Mononuclear cell (primary cell): ENCODE measurements around the gene RCVRN. TPM values are rescaled to one million over a fixed set of nuclear protein-coding genes. Genes with fewer than 3 reads are reported as not detected.

Source experiments
- H3K27me3 ChIP-seq: 2 replicates; pipeline ENCODE4 v1.6.0; 2011; ENCODE audit warnings: low read length, control low read depth; ENCODE audit not compliant: insufficient read depth
- H3K4me1 ChIP-seq: 2 replicates; pipeline ENCODE4 v1.5.1; 2011; ENCODE audit warnings: mild to moderate bottlenecking, low read length, control low read depth; ENCODE audit not compliant: insufficient read depth
- H3K4me3 ChIP-seq: 2 replicates; pipeline ENCODE4 v1.5.1; 2011; ENCODE audit warnings: mild to moderate bottlenecking, low read length, moderate library complexity
- H3K9me3 ChIP-seq: 2 replicates; pipeline ENCODE4 v1.5.1; 2011; ENCODE audit warnings: low read depth, mild to moderate bottlenecking, control low read depth, low read length
- total RNA-seq: library from RNA; depleted of rRNA; stranded (reverse); fragments of >200 nt; gene quantifications from one replicate; pipeline ENCODE4 v1.2.3, GENCODE V29; 2012

Gene RCVRN
- total RNA-seq, 1 donor, result 0.10 TPM

- H3K4me1 ChIP-seq, result peaks cover 4% of the 10 kb centered on the region
- no peak overlapping the region for H3K4me3 ChIP-seq
- H3K27me3 ChIP-seq, result no peaks in the 10 kb centered on the region
- no peaks in the 10 kb centered on the region for H3K9me3 ChIP-seq
These were observed 9.1 kb downstream of the RCVRN start for GRCh38 chr17:9895923-9896322.

DNA sequence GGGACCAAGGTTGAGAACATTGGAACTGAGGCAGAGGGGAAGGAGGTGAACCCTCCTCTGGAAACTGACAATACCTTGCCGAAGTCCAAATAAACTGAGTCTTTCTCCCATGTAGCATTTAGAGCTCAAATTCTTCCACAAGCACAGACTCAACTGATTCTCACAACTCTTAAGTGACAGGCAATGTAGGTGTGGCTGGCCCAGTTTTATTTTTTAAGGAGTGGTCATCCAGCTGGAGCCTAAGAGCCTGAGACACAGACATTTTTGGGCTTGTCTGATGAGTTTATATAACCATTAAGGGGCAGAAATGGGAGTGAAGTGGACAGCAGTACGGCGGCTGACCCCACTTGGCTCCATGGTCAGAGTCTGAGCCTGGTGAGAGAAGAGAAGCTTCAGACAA is 10.8 kb downstream of the RCVRN start:
- no peak overlapping the region for H3K4me3 ChIP-seq
- H3K9me3 ChIP-seq, result no peaks in the 10 kb centered on the region
- H3K27me3 ChIP-seq, result no peaks in the 10 kb centered on the region
- H3K4me1 ChIP-seq, result no peaks in the 10 kb centered on the region

DNA sequence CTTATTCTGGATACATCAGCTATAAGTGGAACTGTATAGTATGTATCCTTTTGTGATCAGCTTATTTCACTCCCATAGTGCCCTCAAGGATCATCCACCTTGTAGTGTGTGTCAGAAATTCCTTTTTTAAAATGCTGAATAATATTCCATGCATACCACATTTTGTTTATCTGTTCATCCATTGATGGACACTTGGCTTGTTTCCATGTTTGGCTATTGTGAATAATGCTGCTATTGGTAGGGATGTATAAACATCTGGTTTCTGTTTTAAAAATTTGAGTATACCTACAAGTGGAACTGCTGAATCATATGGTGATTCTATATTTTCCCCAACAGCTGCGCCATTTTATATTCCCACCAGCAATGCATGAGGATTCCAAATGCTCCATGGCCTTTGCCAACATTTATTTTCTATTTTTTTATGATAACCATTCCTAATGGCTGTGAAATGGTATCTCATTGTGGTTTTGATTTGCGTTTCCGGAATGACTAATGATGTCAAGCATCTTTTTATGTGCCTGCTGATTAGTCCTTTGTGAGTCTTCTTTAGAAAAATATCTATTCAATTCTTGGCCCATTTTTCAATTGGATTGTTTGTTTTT is 11.6 kb downstream of the RCVRN start:
- Histone ChIP-seq H3K27me3 (no peaks in the 10 kb centered on the region), H3K4me3 (no peak overlapping the region), H3K9me3 (no peaks in the 10 kb centered on the region), H3K4me1 (no peaks in the 10 kb centered on the region)

DNA sequence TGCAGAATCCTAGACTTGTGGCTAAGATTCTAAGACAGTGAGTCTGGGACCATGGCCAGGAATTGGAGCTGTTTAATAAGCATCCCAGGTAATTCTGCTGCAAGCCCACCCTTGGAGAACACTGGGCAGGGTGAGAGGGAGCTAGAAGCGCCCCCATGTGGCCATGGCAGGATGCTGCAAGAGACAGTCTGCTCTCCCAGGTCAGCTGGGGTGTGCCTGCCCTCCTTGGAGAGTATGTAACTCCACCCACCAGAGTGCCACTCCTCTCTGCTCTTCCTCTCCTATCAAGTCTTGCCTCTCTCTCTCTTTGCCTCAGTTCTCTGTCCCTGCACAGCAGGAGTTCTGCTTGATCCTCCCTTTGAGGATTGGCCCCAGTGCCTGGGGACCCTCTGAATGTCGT is 14.9 kb downstream of the RCVRN start:
- H3K9me3 ChIP-seq, result no peaks in the 10 kb centered on the region
- no peaks in the 10 kb centered on the region for H3K27me3 ChIP-seq
- no peak overlapping the region for H3K4me3 ChIP-seq
- no peaks in the 10 kb centered on the region for H3K4me1 ChIP-seq

DNA sequence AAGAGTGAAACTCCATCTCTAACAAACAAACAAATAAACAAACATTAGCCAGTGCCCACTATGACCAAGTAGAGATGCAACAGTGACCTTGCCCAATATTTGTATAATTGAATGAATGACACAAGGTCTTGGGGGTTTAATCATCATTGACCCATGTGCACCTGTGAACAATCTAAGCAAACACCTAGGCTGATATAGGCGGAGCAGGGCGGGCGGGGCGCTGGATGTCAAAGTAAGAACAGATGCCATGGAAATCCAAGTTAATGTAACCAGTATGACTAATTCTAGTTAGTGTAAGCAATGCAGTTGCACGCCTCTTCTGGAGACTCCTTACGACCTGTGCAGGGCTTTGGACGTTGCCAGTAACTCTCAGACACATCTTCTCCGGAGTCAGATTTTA is 17.6 kb downstream of the RCVRN start:
- Histone ChIP-seq H3K9me3 (peaks cover 13% of the 10 kb centered on the region), H3K27me3 (no peaks in the 10 kb centered on the region), H3K4me1 (no peaks in the 10 kb centered on the region), H3K4me3 (no peak overlapping the region)

- no peaks in the 10 kb centered on the region for H3K27me3 ChIP-seq
- no peaks in the 10 kb centered on the region for H3K4me1 ChIP-seq
These were observed 18.7 kb downstream of the RCVRN start for GRCh38 chr17:9886141-9886930.

DNA sequence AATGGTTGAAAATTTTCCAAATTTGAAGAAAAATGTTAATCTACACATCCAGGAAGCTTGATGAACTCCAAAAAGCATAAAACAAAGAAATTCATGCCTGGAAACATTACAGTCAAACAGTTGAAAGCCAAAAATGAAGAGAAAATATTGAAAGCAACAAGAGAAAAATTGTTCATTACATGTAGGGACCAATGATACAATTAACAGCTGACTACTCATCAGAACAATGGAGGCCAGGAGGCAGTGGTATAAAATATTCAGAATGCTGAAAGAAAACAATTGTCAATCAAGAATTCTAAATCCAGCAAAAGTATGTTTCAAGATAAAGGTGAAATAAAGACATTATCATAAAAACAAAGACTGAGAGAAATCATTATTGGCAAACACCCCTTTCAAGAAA is 21.6 kb downstream of the RCVRN start:
- Histone ChIP-seq H3K9me3 (peaks cover 13% of the 10 kb centered on the region), H3K4me1 (no peaks in the 10 kb centered on the region), H3K4me3 (no peak overlapping the region), H3K27me3 (no peaks in the 10 kb centered on the region)

More at GRCh38 chr17:9886141-9886930, 18.7 kb downstream of the RCVRN start:
- peaks cover 13% of the 10 kb centered on the region for H3K9me3 ChIP-seq
- H3K4me3 ChIP-seq, result no peak overlapping the region

DNA sequence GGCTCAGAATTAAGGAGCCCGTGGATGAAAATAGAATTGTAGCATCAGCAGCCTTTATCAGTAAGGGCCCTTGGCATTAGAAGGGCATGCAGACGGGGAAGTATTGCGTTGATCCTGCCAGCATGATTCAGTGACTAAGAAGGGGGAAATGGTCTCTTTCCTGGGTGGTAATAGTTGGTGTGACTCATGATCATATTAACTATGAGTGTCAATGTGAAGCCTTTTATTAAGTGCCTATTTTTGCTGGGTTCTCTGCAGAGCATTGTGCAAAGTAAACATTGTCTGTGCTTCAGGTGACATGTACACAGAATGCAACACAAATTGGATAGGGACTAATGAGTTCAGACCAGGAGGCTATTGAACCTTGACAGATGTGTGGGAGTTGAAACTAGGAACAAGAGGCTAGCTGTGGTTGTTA is 24.5 kb downstream of the RCVRN start:
- Histone ChIP-seq H3K4me3 (no peak overlapping the region), H3K4me1 (no peaks in the 10 kb centered on the region)

DNA sequence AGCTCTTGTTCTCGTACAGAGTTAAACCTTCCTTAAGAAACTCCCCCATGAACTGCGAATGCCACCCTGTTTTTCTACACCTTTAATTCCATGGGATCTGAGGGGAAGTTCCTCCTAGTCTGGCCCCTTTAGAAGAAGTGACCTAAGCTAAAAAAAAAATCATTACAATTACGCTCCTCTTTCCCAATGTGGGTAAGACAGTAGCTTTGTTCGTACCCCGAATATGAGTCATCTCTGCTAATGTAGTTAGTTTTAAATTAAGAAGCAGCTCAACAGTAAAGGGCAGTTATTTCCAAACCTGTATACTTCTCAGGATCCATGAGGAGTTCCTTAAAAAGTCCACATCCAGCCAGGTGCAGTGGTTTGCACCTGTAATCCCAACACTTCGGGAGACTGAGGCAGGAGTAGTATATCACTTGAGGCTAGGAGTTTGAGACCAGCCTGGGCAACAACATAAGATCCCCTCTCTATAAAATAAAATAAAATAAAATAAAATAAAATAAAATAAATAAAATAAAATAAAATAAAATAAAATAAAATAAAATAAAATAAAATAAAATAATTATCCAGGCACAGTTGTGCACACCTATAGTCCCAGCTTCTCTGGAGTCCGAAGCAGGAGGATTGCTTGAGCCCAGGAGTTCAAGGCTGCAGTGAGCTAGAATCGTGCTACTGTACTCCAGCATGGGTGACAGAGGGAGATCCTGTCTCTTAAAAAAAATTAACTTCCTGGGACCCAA is 26.1 kb downstream of the RCVRN start:
- no peaks in the 10 kb centered on the region for H3K4me1 ChIP-seq
- no peaks in the 10 kb centered on the region for H3K27me3 ChIP-seq
- no peak overlapping the region for H3K4me3 ChIP-seq
- peaks cover 13% of the 10 kb centered on the region for H3K9me3 ChIP-seq

More for the DNA sequence above, 24.5 kb downstream of the RCVRN start:
- Histone ChIP-seq H3K9me3 (peaks cover 13% of the 10 kb centered on the region), H3K27me3 (no peaks in the 10 kb centered on the region)

- Histone ChIP-seq H3K9me3 (peaks cover 8% of the 10 kb centered on the region), H3K27me3 (no peaks in the 10 kb centered on the region)
These were observed 26.7 kb downstream of the RCVRN start for GRCh38 chr17:9878356-9878755.

GRCh38 chr17:9875441-9875840 is 29.6 kb downstream of the RCVRN start:
- Histone ChIP-seq H3K4me3 (no peak overlapping the region), H3K4me1 (no peaks in the 10 kb centered on the region), H3K27me3 (no peaks in the 10 kb centered on the region), H3K9me3 (no peaks in the 10 kb centered on the region)

More at GRCh38 chr17:9878356-9878755, 26.7 kb downstream of the RCVRN start:
- Histone ChIP-seq H3K4me3 (no peak overlapping the region), H3K4me1 (no peaks in the 10 kb centered on the region)

- Histone ChIP-seq H3K9me3 (no peaks in the 10 kb centered on the region), H3K4me1 (no peaks in the 10 kb centered on the region), H3K4me3 (no peak overlapping the region), H3K27me3 (no peaks in the 10 kb centered on the region)
These were observed 30.3 kb downstream of the RCVRN start for GRCh38 chr17:9874722-9875121.

DNA sequence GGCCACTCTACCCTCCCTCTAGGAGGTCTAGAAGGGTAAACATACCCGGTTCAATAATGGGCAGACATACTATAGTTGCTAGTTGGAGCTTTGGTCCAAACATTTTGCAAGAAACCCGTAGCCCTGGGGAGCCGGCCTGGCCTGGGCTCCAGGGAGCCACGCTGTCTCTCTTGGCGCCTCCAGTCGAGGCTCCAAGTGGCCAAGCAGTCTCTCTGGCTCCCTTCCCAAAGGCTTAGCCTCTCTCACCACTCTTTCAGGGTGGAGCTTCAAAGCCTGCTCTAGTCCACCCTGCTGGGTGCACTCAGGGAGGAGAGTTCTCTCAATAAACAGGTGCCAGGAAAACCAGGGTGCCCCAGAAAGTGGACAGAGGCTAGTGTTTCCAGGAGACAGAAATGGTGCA is 32.2 kb downstream of the RCVRN start:
- H3K4me3 ChIP-seq, result no peak overlapping the region
- no peaks in the 10 kb centered on the region for H3K4me1 ChIP-seq
- H3K27me3 ChIP-seq, result no peaks in the 10 kb centered on the region
- H3K9me3 ChIP-seq, result no peaks in the 10 kb centered on the region

DNA sequence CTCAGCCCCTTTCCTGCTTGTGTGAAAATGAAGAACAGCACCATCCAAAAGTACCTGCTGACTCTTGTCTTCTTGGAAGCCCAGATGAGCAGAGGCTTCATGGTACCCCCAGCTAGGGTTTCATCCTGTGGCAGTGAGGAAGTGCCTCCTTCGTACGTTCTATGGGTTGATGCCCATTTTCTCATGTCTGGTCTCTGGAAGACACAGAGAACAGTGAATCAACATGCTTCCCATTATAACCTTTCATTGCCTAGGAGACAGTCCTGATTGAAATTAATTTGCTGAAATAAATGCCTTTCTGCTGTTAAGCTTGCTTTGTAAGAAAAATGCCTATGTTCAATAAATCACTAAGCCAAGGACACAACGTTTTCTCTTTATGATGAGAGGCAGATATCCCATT is 36.5 kb downstream of the RCVRN start:
- Histone ChIP-seq H3K4me1 (no peaks in the 10 kb centered on the region), H3K9me3 (no peaks in the 10 kb centered on the region), H3K4me3 (no peak overlapping the region), H3K27me3 (no peaks in the 10 kb centered on the region)

DNA sequence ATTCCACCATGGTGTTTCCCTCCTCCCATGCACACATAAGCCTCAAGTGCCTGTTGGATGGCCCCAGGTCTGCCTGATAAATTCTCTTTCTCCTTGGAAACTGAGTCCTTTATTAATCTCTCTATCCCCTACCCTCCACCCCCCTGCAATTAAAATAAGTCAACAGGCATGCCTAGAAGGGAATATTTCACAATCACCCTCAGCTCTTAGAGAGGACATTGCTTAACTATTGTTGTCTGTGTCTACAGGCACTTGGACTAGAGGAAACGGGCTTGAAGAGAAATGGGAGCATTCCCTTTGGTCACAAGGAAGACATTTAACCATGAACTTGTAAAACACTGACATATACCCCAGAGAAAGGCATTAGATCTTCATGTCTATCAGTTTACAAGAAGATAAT is 39.5 kb downstream of the RCVRN start:
- Histone ChIP-seq H3K27me3 (no peaks in the 10 kb centered on the region), H3K4me1 (no peaks in the 10 kb centered on the region)

More for the DNA sequence above, 39.5 kb downstream of the RCVRN start:
- Histone ChIP-seq H3K4me3 (no peak overlapping the region), H3K9me3 (no peaks in the 10 kb centered on the region)
